GM10248 (cell line): ENCODE data around the gene INPP4A.

ENCODE experiments used
- CTCF ChIA-PET: fragments of 300-600 bp; sonication (Branson Sonifier 250); formaldehyde crosslinking; extraction: SDS; loops from one replicate; lab custom pipeline; 2021; ENCODE audit warnings: antibody characterized with exemption; lab: Yijun Ruan, JAX
- POLR2A ChIA-PET: fragments of 350-650 bp; sonication (Branson Sonifier 250); formaldehyde crosslinking; extraction: SDS; loops from one replicate; lab custom pipeline; 2020; ENCODE audit warnings: antibody characterized with exemption; lab: Yijun Ruan, JAX
- DNase-seq: peaks from one replicate; pipeline ENCODE4 v3.0.0; 2012; ENCODE audit errors: extremely low spot score
- CTCF ChIP-seq: IDR thresholded peaks from 2 replicates; pipeline ENCODE4 v1.5.1; 2012; ENCODE audit warnings: mild to moderate bottlenecking, low read depth; ENCODE audit errors: extremely low read depth, missing control alignments, control extremely low read depth

INPP4A gene

GRCh38 chr2:98607741-98608115 is 163.1 kb downstream of the INPP4A start:
- ChIA-PET CTCF (interaction anchor here (1.4 to 3.0 kb wide), 3 partner anchors 39 to 195 kb away, joined by 3 to 9 read pairs (median 5); no protein-coding TSS in a partner anchor), POLR2A (no interaction called here)
- TF ChIP-seq CTCF = no peak
- no peak for DNase-seq

GRCh38 chr2:98608116-98608961 is 163.7 kb downstream of the INPP4A start, which contains the start of the genes COA5 and UNC50:
Gene COA5, minus strand, starts transcription at chr2:98608512. Its CDS starts 107 bp downstream, at chr2:98608405.
Gene UNC50, plus strand, starts transcription at chr2:98608589. Its CDS starts 1,171 bp downstream, at chr2:98609760.
- no peak for TF ChIP-seq CTCF
- peak; percentile 97 for DNase-seq
- CTCF ChIA-PET = interaction anchor here (0.8 to 3.0 kb wide), 5 partner anchors 40 to 196 kb away, joined by 3 to 9 read pairs (median 4); no protein-coding TSS in a partner anchor
- POLR2A ChIA-PET = no interaction called here

- no peak for DNase-seq
- POLR2A ChIA-PET = no interaction called here
- CTCF ChIA-PET = interaction anchor here (0.7 to 2.0 kb wide), 4 partner anchors 52 to 909 kb away, joined by 3 to 5 read pairs (median 4); no protein-coding TSS in a partner anchor
Observed at GRCh38 chr2:98608962-98609604, 164.4 kb downstream of the INPP4A start.

GRCh38 chr2:98614024-98614739 is 169.5 kb downstream of the INPP4A start:
- POLR2A ChIA-PET = no interaction called here
- no peak for TF ChIP-seq CTCF
- CTCF ChIA-PET = interaction anchor here (1.0 to 1.1 kb wide), 3 partner anchors 18 to 452 kb away, joined by 3 to 4 read pairs (median 3); no protein-coding TSS in a partner anchor
- no peak for DNase-seq

More at GRCh38 chr2:98608962-98609604, 164.4 kb downstream of the INPP4A start:
- no peak for TF ChIP-seq CTCF

GRCh38 chr2:98615481-98615880 is 170.8 kb downstream of the INPP4A start:
- CTCF ChIA-PET = no interaction called here
- TF ChIP-seq CTCF = no peak
- POLR2A ChIA-PET = no interaction called here
- DNase-seq = no peak

DNA sequence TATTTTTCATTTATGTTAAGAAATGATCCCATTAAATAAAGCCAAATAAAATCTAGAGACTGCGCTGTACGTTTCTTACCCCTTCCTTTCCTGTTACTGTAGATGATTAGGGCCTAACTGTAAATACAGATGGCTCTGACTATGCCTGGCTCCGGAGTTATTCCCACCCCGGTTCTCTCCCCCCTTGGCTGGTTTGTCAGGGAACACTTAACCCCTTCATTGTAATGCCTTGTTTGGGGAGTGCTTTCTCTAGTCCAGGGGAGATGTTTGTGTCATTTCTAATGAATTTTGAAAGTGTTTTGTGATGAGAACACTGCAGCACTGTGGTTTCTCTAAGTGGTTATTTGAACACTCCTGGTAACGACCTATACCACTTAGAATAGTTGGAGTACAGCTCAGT is 172.5 kb downstream of the INPP4A start:
- POLR2A ChIA-PET = no interaction called here
- DNase-seq = no peak
- no peak for TF ChIP-seq CTCF
- CTCF ChIA-PET = interaction anchor here (1.3 kb wide), 1 partner anchor 10 kb away, joined by 4 read pairs; no protein-coding TSS in a partner anchor
